C4-2B (cell line): ENCODE measurements around the gene ARF1.

ENCODE experiments used
- H3K27ac ChIP-seq: fragments of 450-650 bp; 2 replicates; pipeline ENCODE4 v1.5.1; 2017
- ZFX ChIP-seq: fragments of 450-650 bp; IDR thresholded peaks from 2 replicates; pipeline ENCODE4 v1.6.1; 2017
- TF ChIP-seq, protein P1 (sequence below): fragments of 450-650 bp; conservative IDR thresholded peaks from 2 replicates; pipeline ENCODE4 v1.5.1; 2017; ENCODE audit warnings: mild to moderate bottlenecking

ARF1 gene

DNA sequence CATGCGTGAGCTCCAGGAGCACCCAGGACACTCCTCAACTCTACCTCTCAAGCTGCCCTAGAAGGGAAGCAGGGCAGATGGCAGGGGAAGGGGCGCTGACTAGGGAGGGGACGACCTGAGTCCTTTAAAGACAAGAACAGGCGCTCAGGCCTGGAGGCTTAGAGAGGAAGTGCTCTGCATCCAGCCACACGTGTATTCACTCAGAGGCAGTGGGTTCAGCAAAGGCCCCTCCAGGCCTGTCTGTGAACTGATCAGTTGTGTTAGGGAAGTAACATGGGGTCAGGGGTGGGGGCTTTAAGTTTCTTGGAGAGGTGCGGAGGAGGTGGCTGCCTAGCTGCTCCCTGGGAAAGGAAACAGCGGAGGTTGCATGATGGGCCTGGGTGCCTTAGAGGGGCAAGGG lies 37.1 kb upstream of the ARF1 start:
- no peak overlapping the region for H3K27ac ChIP-seq
- TF ChIP-seq, protein P1, sequence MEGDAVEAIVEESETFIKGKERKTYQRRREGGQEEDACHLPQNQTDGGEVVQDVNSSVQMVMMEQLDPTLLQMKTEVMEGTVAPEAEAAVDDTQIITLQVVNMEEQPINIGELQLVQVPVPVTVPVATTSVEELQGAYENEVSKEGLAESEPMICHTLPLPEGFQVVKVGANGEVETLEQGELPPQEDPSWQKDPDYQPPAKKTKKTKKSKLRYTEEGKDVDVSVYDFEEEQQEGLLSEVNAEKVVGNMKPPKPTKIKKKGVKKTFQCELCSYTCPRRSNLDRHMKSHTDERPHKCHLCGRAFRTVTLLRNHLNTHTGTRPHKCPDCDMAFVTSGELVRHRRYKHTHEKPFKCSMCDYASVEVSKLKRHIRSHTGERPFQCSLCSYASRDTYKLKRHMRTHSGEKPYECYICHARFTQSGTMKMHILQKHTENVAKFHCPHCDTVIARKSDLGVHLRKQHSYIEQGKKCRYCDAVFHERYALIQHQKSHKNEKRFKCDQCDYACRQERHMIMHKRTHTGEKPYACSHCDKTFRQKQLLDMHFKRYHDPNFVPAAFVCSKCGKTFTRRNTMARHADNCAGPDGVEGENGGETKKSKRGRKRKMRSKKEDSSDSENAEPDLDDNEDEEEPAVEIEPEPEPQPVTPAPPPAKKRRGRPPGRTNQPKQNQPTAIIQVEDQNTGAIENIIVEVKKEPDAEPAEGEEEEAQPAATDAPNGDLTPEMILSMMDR, result no peak
- TF ChIP-seq ZFX, result no peak

DNA sequence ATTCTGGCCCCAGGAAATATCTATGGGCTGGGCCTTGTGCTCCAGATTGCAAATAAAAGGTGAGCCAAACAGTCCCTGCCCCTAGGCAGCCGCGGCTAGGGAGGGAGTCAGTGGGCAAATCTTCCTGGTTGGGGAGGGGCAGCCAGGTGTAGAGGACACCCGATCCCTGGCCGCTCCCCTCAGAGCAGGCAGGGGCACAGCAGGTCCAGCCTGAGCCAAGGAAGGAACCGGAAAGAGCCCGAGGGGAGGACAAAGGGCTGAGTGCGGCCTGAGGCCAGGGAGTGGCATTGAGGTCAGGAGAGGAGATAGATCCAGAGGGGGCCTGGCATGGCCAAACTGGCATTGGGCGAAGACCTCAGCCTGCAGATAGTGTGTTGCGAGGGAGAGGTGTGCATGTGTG lies 36.6 kb upstream of the ARF1 start:
- TF ChIP-seq ZFX, result no peak
- TF ChIP-seq, protein P1, result no peak

DNA sequence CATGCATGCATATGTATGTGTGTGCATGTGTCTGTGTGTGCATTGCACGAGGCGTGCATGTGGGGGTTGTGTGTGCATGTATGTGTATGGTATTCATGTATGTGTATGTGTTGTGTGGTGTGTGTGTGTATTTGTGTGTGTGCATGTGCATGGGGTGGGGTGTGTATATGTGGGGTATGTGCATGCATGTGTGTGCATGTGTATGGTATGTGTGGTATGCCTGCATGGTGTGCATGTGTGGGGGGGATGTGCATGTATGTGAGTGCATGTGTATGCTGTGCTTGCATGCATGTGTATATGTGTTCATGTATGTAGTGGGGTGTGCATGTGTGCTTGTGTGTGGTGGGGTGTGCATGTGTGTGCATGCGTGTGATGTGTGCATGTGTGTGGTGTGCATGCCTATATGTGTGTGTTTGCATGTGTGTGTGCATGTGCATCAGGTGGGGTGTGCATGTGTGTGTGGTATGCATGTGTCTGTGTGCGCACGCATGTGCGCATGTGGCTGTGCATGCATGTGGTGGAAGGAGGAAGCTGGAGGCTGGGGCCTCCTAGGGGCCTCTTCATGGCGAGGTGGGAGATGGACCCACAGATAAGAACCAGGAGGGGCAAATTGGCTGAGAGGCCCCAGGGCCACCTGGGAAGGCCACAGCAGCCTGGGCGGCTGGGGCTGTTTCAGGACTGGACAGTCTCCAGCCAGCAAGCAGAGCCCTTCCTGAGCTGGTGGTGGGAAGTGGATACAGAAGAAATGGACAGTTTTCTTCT lies 35.9 kb upstream of the ARF1 start:
- no peak for TF ChIP-seq ZFX
- TF ChIP-seq, protein P1, result no peak
- no peak overlapping the region for H3K27ac ChIP-seq

More for the DNA sequence above, 36.6 kb upstream of the ARF1 start:
- no peak overlapping the region for H3K27ac ChIP-seq

DNA sequence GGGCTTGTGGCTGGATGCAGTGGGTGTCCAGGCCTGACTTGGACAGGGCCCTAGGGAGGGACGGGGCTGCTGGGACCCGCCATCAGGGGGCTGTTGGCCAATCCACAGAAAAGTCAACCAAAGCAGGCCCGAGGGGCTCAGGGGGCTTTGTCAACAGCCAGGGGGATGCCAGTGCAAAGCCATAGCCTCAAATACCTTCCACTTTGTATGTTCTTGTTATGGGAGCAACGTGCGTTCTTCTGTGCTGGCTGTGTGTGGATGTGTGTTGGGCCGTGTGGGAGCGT lies 35.4 kb upstream of the ARF1 start:
- no peak for TF ChIP-seq ZFX
- TF ChIP-seq, protein P1, result no peak

DNA sequence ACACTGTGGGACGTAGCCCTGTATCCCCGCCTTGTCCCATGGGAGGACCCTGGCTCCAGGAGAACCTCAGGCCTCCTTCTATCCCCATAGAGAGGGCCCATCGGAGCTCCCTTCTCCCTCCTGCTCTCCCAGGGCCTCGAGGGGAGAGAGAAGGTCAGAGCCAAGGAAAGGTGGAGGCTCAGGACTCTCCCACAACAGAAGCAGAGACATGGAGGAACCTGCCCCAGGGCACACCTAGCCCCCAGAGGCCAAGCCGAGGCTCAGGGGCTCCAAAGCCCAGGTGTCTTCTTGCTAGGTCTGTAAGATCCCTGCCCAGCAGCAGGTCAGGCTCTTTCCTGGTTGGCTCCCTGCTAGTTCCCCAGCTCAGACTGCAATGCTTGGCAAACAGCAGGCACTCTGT lies 34.4 kb upstream of the ARF1 start:
- no peak overlapping the region for H3K27ac ChIP-seq
- TF ChIP-seq, protein P1, result no peak
- no peak for TF ChIP-seq ZFX

More for the DNA sequence above, 35.4 kb upstream of the ARF1 start:
- no peak overlapping the region for H3K27ac ChIP-seq

DNA sequence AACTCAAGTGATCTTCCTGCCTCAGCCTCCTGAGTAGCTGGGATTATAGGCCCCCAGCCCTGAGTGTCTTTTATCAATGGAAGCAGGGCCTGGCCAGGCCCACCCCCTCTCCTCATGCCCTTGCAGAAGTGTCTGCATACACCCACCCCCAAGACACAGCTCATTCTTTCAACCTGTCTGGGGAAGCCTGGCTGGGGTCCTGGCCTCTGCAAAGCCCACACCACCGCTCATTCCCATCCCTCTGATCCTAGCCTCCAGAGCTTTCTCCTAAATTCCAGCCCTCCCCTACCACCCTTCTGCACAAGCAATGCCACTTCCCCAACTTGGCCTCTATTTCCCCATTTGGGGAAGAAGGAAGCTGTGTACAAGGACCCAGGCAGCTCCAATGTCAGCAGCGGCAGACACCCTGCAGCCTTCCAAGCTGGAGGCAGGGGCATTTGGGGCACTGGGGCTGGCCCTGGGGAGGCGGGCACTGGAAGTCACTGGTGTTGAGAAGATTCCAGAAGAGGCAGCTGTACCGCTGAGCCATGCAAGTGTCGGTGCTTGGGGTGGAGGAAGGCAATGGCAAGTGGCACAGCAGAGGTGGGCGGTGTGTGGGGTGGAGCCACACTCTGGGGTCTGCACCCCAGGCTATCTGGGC lies 33.7 kb upstream of the ARF1 start:
- H3K27ac ChIP-seq, result no peak overlapping the region
- no peak for TF ChIP-seq ZFX
- TF ChIP-seq, protein P1, result no peak

DNA sequence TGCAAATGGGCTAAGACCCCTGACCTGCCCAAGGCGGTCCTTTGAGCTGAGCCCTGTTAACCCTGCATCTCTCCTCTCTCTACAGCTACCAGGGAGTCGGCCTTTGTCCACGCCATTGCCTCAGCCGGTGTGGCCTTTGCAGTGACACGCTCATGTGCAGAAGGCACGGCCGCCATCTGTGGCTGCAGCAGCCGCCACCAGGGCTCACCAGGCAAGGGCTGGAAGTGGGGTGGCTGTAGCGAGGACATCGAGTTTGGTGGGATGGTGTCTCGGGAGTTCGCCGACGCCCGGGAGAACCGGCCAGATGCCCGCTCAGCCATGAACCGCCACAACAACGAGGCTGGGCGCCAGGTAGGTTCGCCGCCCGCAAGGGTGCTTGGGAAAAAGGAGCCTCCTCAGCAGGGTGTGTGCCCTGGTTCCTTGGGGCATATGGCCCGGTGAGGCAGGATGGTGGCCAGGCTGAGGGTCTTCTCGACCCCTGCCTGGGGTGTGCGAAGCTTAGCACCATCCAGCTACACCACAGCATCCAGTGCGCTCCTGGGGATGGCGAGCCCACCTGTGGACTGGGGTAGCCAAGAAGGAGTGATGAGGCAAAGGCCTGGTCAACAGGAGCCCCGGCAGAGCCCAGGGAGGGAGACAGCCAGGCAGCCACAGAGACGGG lies 31.8 kb upstream of the ARF1 start:
- TF ChIP-seq ZFX, result no peak
- TF ChIP-seq, protein P1, result no peak
- no peak overlapping the region for H3K27ac ChIP-seq
